Body of pancreas (tissue), 4 donors: Measurements from ENCODE around the gene CTTNBP2. TPM values are rescaled to one million over a fixed set of nuclear protein-coding genes. Genes with fewer than 3 reads are reported as not detected.

Experiments used
- ATAC-seq: fragments of 150-250 bp; one replicate; pipeline ENCODE4 v1.9.1; 2016
- DNase-seq, 4 donors: peaks; one replicate each; pipeline ENCODE4 v3.0.0-alpha.2; 2019
- H3K27ac ChIP-seq, 4 donors: fragments of 200-600 bp; sonication (generic); 1 replicate in 3 of 4; 2 replicates in 1 of 4; pipeline versions ENCODE4 v1.5.1 to v1.6.1; 2016 to 2019; ENCODE audit warnings: mild to moderate bottlenecking in 1 of 4, mixed read lengths in 1 of 4, moderate library complexity in 1 of 4
- H3K27me3 ChIP-seq, 2 donors: fragments of 200-600 bp; sonication (generic); one replicate each; pipeline ENCODE4 v1.6.0; 2016; ENCODE audit warnings: mild to moderate bottlenecking in 1 of 2
- H3K36me3 ChIP-seq, 2 donors: fragments of 200-600 bp; sonication (generic); replicated peaks in 1 of 2; 2 replicates each; pipeline ENCODE4 v1.5.1; 2016; ENCODE audit warnings: low read depth in 2 of 2; ENCODE audit not compliant: insufficient read depth in 1 of 2
- H3K4me1 ChIP-seq: fragments of 200-600 bp; sonication (generic); one replicate; pipeline ENCODE4 v1.6.0; 2016
- H3K4me3 ChIP-seq, 2 donors: fragments of 200-600 bp; sonication (generic); 1 replicate in 1 of 2; 2 replicates in 1 of 2; pipeline ENCODE4 v1.5.1; 2016 to 2019
- H3K9me3 ChIP-seq, 3 donors: fragments of 200-600 bp; sonication (generic); 1 replicate in 2 of 3; 2 replicates in 1 of 3; pipeline ENCODE4 v1.5.1; 2016
- CTCF ChIP-seq, 7 experiments: fragments of 450-650 bp in 4 of 7; fragments of 200-600 bp in 3 of 7; sonication (generic) in 3 of 7; IDR thresholded peaks; one replicate each; pipeline ENCODE4 v1.5.1; 2016 to 2019; ENCODE audit warnings: antibody characterized with exemption in 7 of 7
- POLR2A ChIP-seq, 3 donors: fragments of 450-650 bp; IDR thresholded peaks; one replicate each; pipeline ENCODE4 v1.6.1; 2016; ENCODE audit warnings: antibody characterized with exemption in 3 of 3, mild to moderate bottlenecking in 2 of 3
- WGBS, 2 donors: methylation state at CpG; one replicate each; pipeline ENCODE4 v1.1.5; 2017; 5-methylcytosine and 5-hydroxymethylcytosine counted together
- intact Hi-C: fragments of 100-400 bp; cut with DNase I; formaldehyde crosslinking; loops from one replicate; pipeline ENCODE4 v1.15.1; 2023
- total RNA-seq, 2 donors: library from RNA; depleted of rRNA; stranded (reverse); fragments of >200 nt; gene quantifications; one replicate each; pipeline ENCODE4 v1.1.0, GENCODE V29; 2016

CTTNBP2 gene
- total RNA-seq, 2 donors from 2014 or later, result 18.5 to 25.7 TPM

DNA sequence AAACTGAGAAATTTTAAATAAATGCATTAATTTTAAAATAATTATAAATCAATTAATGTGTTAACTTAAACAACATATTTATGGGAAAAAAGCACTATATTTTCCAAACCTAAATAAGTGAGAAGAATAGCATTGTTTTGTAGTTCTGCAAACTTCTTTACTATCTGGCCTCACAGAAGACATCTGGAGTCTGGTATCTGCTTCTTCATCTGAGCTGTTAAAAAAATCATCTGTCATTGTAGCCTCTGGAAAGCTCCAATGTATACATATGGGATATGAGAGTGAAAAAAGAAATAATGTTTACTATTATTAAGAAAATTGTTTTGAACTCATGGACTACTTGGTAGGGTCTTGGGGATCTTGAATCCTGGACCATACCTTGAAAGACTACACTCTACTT lies 32.2 kb downstream of the CTTNBP2 start:
- no peaks in the 10 kb centered on the region for H3K4me1 ChIP-seq
- no peaks in the 10 kb centered on the region for H3K27me3 ChIP-seq
- no peaks in the 10 kb centered on the region for H3K9me3 ChIP-seq
- TF ChIP-seq CTCF (IDR thresholded peaks at IDR 0.05), result no peak
- no peak for TF ChIP-seq POLR2A (IDR thresholded peaks at IDR 0.05)
- no peaks in the 10 kb centered on the region for H3K36me3 ChIP-seq
- no peak overlapping the region for H3K27ac ChIP-seq
- H3K4me3 ChIP-seq, result no peak overlapping the region
- intact Hi-C loops, result no loop called here
- no peak for DNase-seq
- ATAC-seq, result no peak

- no peak overlapping the region for H3K4me3 ChIP-seq
- H3K4me1 ChIP-seq, result no peaks in the 10 kb centered on the region
- H3K27me3 ChIP-seq, result no peaks in the 10 kb centered on the region
- no peak for DNase-seq
- no peaks in the 10 kb centered on the region for H3K9me3 ChIP-seq
- no peaks in the 10 kb centered on the region for H3K36me3 ChIP-seq
- intact Hi-C loops, result no loop called here
- no peak overlapping the region for H3K27ac ChIP-seq
- no peak for ATAC-seq
- no peak for TF ChIP-seq CTCF (IDR thresholded peaks at IDR 0.05)
- TF ChIP-seq POLR2A (IDR thresholded peaks at IDR 0.05), result no peak
Measured at GRCh38 chr7:117839507-117839906, 33.7 kb downstream of the CTTNBP2 start.

- Histone ChIP-seq H3K27me3 (no peaks in the 10 kb centered on the region), H3K4me3 (no peak overlapping the region), H3K9me3 (no peaks in the 10 kb centered on the region), H3K27ac (no peak overlapping the region), H3K4me1 (no peaks in the 10 kb centered on the region), H3K36me3 (no peaks in the 10 kb centered on the region)
- WGBS, 2 donors, result 92 to 96% methylated on average over 1 of the region's 1 CpG
- DNase-seq (no peak), ATAC-seq (no peak)
- intact Hi-C loops, result no loop called here
- TF ChIP-seq CTCF (IDR thresholded peaks at IDR 0.05), result no peak
- TF ChIP-seq POLR2A (IDR thresholded peaks at IDR 0.05), result no peak
Measured at GRCh38 chr7:117837841-117838240, 35.4 kb downstream of the CTTNBP2 start.

- Histone ChIP-seq H3K4me3 (no peak overlapping the region), H3K36me3 (no peaks in the 10 kb centered on the region), H3K4me1 (peaks cover 13% of the 10 kb centered on the region), H3K9me3 (no peaks in the 10 kb centered on the region), H3K27ac (peak overlapping the region in 1 of 4 donors; percentile 1), H3K27me3 (no peaks in the 10 kb centered on the region)
- intact Hi-C loops, result no loop called here
- WGBS, 2 donors, result 69 to 72% methylated on average over 4 of the region's 4 CpGs
- ATAC-seq (no peak), DNase-seq (no peak)
- TF ChIP-seq POLR2A (IDR thresholded peaks at IDR 0.05) (no peak), CTCF (IDR thresholded peaks at IDR 0.05) (no peak)
Measured at GRCh38 chr7:117835016-117835664, 38.1 kb downstream of the CTTNBP2 start.

DNA sequence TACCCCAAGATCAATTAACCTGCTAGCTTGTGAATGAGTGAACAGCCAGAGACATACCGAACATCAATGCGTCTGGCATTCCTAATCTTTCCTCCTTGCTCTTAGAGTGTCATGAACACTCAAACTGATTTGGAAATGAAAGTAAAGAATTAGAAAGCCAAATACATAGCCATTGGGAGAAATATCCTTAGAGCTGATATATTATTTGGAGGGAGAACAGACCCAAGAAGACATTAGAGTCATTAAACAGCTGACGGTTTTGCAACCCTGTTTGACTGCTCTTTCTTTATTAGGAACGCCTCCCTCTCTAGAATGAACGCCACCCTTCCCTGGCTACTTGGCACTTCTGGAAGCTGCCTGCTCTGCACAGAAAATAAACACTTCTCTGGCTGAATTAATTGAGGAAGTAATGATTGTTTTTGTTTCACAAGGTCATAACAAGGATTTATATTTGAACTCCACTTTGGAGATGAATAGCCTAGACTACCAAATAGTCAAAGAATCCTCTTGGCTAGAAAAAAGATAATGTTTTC lies 42.8 kb downstream of the CTTNBP2 start:
- peak; percentile 60 for ATAC-seq
- peak overlapping the region; percentile 5 to 55 (median 34) for H3K27ac ChIP-seq
- no peaks in the 10 kb centered on the region for H3K36me3 ChIP-seq
- TF ChIP-seq POLR2A (IDR thresholded peaks at IDR 0.05), result no peak
- TF ChIP-seq CTCF (IDR thresholded peaks at IDR 0.05), result no peak
- intact Hi-C loops, result no loop called here
- 25 to 37% methylated on average over 5 of the region's 5 CpGs for WGBS, 2 donors
- no peaks in the 10 kb centered on the region for H3K27me3 ChIP-seq
- H3K4me3 ChIP-seq, result no peak overlapping the region
- H3K9me3 ChIP-seq, result no peaks in the 10 kb centered on the region
- H3K4me1 ChIP-seq, result peaks cover 30% of the 10 kb centered on the region
- DNase-seq, result peak in 3 of 4 donors; percentile 17 to 54 (median 25)
